ENCODE results near the gene SBK3.

The SBK3 gene

GRCh38 chr19:55549500-55550320, 4.4 kb upstream of the SBK3 start:
- peaks cover 0 to 33% (median 20%) of the 10 kb centered on the region in 4 experiments for H3K4me1 ChIP-seq (ENCODE audit: control extremely low read depth in 1 of 4, control insufficient read depth in 4 of 4, insufficient read depth in 4 of 4, low read length in 3 of 4)
- ChIA-PET CTCF (interaction anchor here (1.2 kb wide), 1 partner anchor 57 kb away, joined by 3 read pairs; no protein-coding TSS in a partner anchor), POLR2A (no interaction called here)
- 88% methylated on average over 33 of the region's 36 CpGs for WGBS (ENCODE audit: insufficient coverage)
- peak in 2 of 3 donors; percentile 20 to 50 for DNase-seq
- no peaks in the 10 kb centered on the region for H3K9me3 ChIP-seq (ENCODE audit: control extremely low read depth in 1 of 5, control insufficient read depth in 4 of 5, insufficient read depth in 2 of 5, low read depth in 1 of 5, low read length in 4 of 5)
- no peak overlapping the region for H3K27ac ChIP-seq (ENCODE audit: insufficient read depth in 1 of 2, low read depth in 1 of 2, low read length in 2 of 2, poor library complexity in 1 of 2, severe bottlenecking in 2 of 2)
- no peak overlapping the region for H3K4me3 ChIP-seq (ENCODE audit: control insufficient read depth in 1 of 7, extremely low read depth in 1 of 7, insufficient read depth in 4 of 7, low read depth in 2 of 7, low read length in 6 of 7)
- H3K36me3 ChIP-seq (ENCODE audit: control insufficient read depth in 4 of 4, insufficient read depth in 4 of 4, low read length in 3 of 4), result no peaks in the 10 kb centered on the region
- no peaks in the 10 kb centered on the region for H3K27me3 ChIP-seq (replicated peaks in 2 of 5; ENCODE audit: control insufficient read depth in 4 of 5, insufficient read depth in 5 of 5, low read length in 4 of 5)

GRCh38 chr19:55546822-55547614, 1.7 kb upstream of the SBK3 start:
- CTCF ChIA-PET, result interaction anchor here (1.1 to 2.4 kb wide), 3 partner anchors 14 to 59 kb away, joined by 3 to 11 read pairs (median 5); partner anchors contain the start of gene ZNF865
- H3K4me1 ChIP-seq (ENCODE audit: control extremely low read depth in 1 of 4, control insufficient read depth in 4 of 4, insufficient read depth in 4 of 4, low read length in 3 of 4), result peaks cover 0 to 33% (median 20%) of the 10 kb centered on the region in 4 experiments
- DNase-seq, result peak; percentile 81 to 95 (median 91)
- POLR2A ChIA-PET, result interaction anchor here (0.7 to 1.5 kb wide), 2 partner anchors 53 to 1778 kb away, joined by 3 read pairs; partner anchors contain the start of gene FIZ1
- WGBS (ENCODE audit: insufficient coverage), result 6% methylated on average over 16 of the region's 17 CpGs
- H3K27ac ChIP-seq (ENCODE audit: insufficient read depth in 1 of 2, low read depth in 1 of 2, low read length in 2 of 2, poor library complexity in 1 of 2, severe bottlenecking in 2 of 2), result peak overlapping the region; percentile 50 to 81
- no peaks in the 10 kb centered on the region for H3K27me3 ChIP-seq (replicated peaks in 2 of 5; ENCODE audit: control insufficient read depth in 4 of 5, insufficient read depth in 5 of 5, low read length in 4 of 5)
- no peaks in the 10 kb centered on the region for H3K36me3 ChIP-seq (ENCODE audit: control insufficient read depth in 4 of 4, insufficient read depth in 4 of 4, low read length in 3 of 4)
- peak overlapping the region in 3 of 7 experiments; percentile 11 to 45 (median 24) for H3K4me3 ChIP-seq (ENCODE audit: control insufficient read depth in 1 of 7, extremely low read depth in 1 of 7, insufficient read depth in 4 of 7, low read depth in 2 of 7, low read length in 6 of 7)
- no peaks in the 10 kb centered on the region for H3K9me3 ChIP-seq (ENCODE audit: control extremely low read depth in 1 of 5, control insufficient read depth in 4 of 5, insufficient read depth in 2 of 5, low read depth in 1 of 5, low read length in 4 of 5)

DNA sequence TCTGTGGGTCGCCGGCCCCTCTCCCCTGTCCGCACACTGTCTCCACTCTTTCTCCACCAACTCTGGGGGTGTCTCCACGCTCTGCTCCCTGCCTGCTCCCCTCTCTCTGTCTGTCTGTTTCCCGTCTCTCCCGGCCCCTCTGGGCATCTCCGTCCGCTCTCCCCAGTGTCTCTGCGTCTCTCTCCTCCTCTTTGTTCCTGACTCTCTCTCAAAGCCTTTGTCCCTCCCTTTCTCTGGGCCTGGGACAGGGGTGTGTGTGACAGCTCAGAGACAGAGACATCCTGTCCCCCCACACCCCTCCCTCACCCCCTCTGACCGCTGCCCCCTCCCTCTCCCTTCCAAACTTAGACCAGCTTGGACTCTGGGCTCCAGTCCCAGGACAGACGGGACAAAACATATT, 668 bp upstream of the SBK3 start:
- H3K27me3 ChIP-seq (replicated peaks in 2 of 5; ENCODE audit: control insufficient read depth in 4 of 5, insufficient read depth in 5 of 5, low read length in 4 of 5), result no peaks in the 10 kb centered on the region
- no peaks in the 10 kb centered on the region for H3K36me3 ChIP-seq (ENCODE audit: control insufficient read depth in 4 of 4, insufficient read depth in 4 of 4, low read length in 3 of 4)
- ChIA-PET CTCF (interaction anchor here (2.4 kb wide), 1 partner anchor 60 kb away, joined by 11 read pairs; the partner anchor contains the start of gene ZNF865), POLR2A (interaction anchor here (0.7 kb wide), 1 partner anchor 1777 kb away, joined by 3 read pairs; no protein-coding TSS in a partner anchor)
- no peak overlapping the region for H3K4me3 ChIP-seq (ENCODE audit: control insufficient read depth in 1 of 7, extremely low read depth in 1 of 7, insufficient read depth in 4 of 7, low read depth in 2 of 7, low read length in 6 of 7)
- H3K4me1 ChIP-seq (ENCODE audit: control extremely low read depth in 1 of 4, control insufficient read depth in 4 of 4, insufficient read depth in 4 of 4, low read length in 3 of 4), result peaks cover 0 to 33% (median 20%) of the 10 kb centered on the region in 4 experiments
- DNase-seq, result no peak
- H3K9me3 ChIP-seq (ENCODE audit: control extremely low read depth in 1 of 5, control insufficient read depth in 4 of 5, insufficient read depth in 2 of 5, low read depth in 1 of 5, low read length in 4 of 5), result no peaks in the 10 kb centered on the region
- 88% methylated on average over 9 of the region's 11 CpGs for WGBS (ENCODE audit: insufficient coverage)
- peak overlapping the region; percentile 58 to 81 for H3K27ac ChIP-seq (ENCODE audit: insufficient read depth in 1 of 2, low read depth in 1 of 2, low read length in 2 of 2, poor library complexity in 1 of 2, severe bottlenecking in 2 of 2)

- no peak overlapping the region for H3K27ac ChIP-seq (ENCODE audit: insufficient read depth in 1 of 2, low read depth in 1 of 2, low read length in 2 of 2, poor library complexity in 1 of 2, severe bottlenecking in 2 of 2)
- H3K36me3 ChIP-seq (ENCODE audit: control insufficient read depth in 4 of 4, insufficient read depth in 4 of 4, low read length in 3 of 4), result no peaks in the 10 kb centered on the region
- DNase-seq, result no peak
- WGBS (ENCODE audit: insufficient coverage), result 94% methylated on average over 23 of the region's 23 CpGs
- POLR2A ChIA-PET, result no interaction called here
- peaks cover 0 to 33% (median 20%) of the 10 kb centered on the region in 4 experiments for H3K4me1 ChIP-seq (ENCODE audit: control extremely low read depth in 1 of 4, control insufficient read depth in 4 of 4, insufficient read depth in 4 of 4, low read length in 3 of 4)
- CTCF ChIA-PET, result no interaction called here
- no peaks in the 10 kb centered on the region for H3K27me3 ChIP-seq (replicated peaks in 2 of 5; ENCODE audit: control insufficient read depth in 4 of 5, insufficient read depth in 5 of 5, low read length in 4 of 5)
- H3K9me3 ChIP-seq (ENCODE audit: control extremely low read depth in 1 of 5, control insufficient read depth in 4 of 5, insufficient read depth in 2 of 5, low read depth in 1 of 5, low read length in 4 of 5), result no peaks in the 10 kb centered on the region
- no peak overlapping the region for H3K4me3 ChIP-seq (ENCODE audit: control insufficient read depth in 1 of 7, extremely low read depth in 1 of 7, insufficient read depth in 4 of 7, low read depth in 2 of 7, low read length in 6 of 7)
Measured at GRCh38 chr19:55544776-55545439, 435 bp downstream of the SBK3 start.

- Histone ChIP-seq H3K27me3 (replicated peaks in 2 of 5; ENCODE audit: control insufficient read depth in 4 of 5, insufficient read depth in 5 of 5, low read length in 4 of 5) (no peaks in the 10 kb centered on the region), H3K9me3 (ENCODE audit: control extremely low read depth in 1 of 5, control insufficient read depth in 4 of 5, insufficient read depth in 2 of 5, low read depth in 1 of 5, low read length in 4 of 5) (no peaks in the 10 kb centered on the region), H3K36me3 (ENCODE audit: control insufficient read depth in 4 of 4, insufficient read depth in 4 of 4, low read length in 3 of 4) (no peaks in the 10 kb centered on the region), H3K27ac (ENCODE audit: insufficient read depth in 1 of 2, low read depth in 1 of 2, low read length in 2 of 2, poor library complexity in 1 of 2, severe bottlenecking in 2 of 2) (no peak overlapping the region), H3K4me1 (ENCODE audit: control extremely low read depth in 1 of 4, control insufficient read depth in 4 of 4, insufficient read depth in 4 of 4, low read length in 3 of 4) (peaks cover 0 to 33% (median 20%) of the 10 kb centered on the region in 4 experiments), H3K4me3 (ENCODE audit: control insufficient read depth in 1 of 7, extremely low read depth in 1 of 7, insufficient read depth in 4 of 7, low read depth in 2 of 7, low read length in 6 of 7) (no peak overlapping the region)
- CTCF ChIA-PET, result no interaction called here
- no peak for DNase-seq
- POLR2A ChIA-PET, result no interaction called here
- 99% methylated on average over 15 of the region's 15 CpGs for WGBS (ENCODE audit: insufficient coverage)
Measured at GRCh38 chr19:55544014-55544413, 1.3 kb downstream of the SBK3 start.

DNA sequence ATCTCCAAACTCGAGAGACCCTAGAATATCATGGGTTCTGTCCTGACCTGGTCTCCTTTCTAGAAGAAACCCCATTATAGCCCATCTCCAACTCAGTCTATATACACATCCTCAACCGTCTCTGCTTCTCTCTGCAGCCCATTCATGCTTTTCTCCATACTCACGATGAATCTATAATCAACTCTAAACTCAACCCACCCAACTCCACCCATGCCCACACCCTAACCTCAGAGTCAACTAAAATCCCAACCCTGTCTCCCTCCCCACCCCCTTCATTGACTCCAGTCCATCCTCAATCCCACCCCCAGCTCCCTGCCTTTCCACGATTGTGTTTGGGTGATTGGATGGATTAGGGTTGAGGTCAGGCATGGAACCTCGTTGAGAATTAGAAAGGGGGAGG, 1.8 kb downstream of the SBK3 start:
- WGBS (ENCODE audit: insufficient coverage), result 93% methylated on average over 3 of the region's 5 CpGs
- Histone ChIP-seq H3K9me3 (ENCODE audit: control extremely low read depth in 1 of 5, control insufficient read depth in 4 of 5, insufficient read depth in 2 of 5, low read depth in 1 of 5, low read length in 4 of 5) (no peaks in the 10 kb centered on the region), H3K4me3 (ENCODE audit: control insufficient read depth in 1 of 7, extremely low read depth in 1 of 7, insufficient read depth in 4 of 7, low read depth in 2 of 7, low read length in 6 of 7) (no peak overlapping the region), H3K27me3 (replicated peaks in 2 of 5; ENCODE audit: control insufficient read depth in 4 of 5, insufficient read depth in 5 of 5, low read length in 4 of 5) (no peaks in the 10 kb centered on the region), H3K27ac (ENCODE audit: insufficient read depth in 1 of 2, low read depth in 1 of 2, low read length in 2 of 2, poor library complexity in 1 of 2, severe bottlenecking in 2 of 2) (no peak overlapping the region), H3K36me3 (ENCODE audit: control insufficient read depth in 4 of 4, insufficient read depth in 4 of 4, low read length in 3 of 4) (no peaks in the 10 kb centered on the region), H3K4me1 (ENCODE audit: control extremely low read depth in 1 of 4, control insufficient read depth in 4 of 4, insufficient read depth in 4 of 4, low read length in 3 of 4) (peaks cover 0 to 33% (median 20%) of the 10 kb centered on the region in 4 experiments)
- POLR2A ChIA-PET, result no interaction called here
- CTCF ChIA-PET, result no interaction called here
- DNase-seq, result no peak

Data from common myeloid progenitor, CD34-positive (primary cell).